ENCODE data around the gene LBX1.
A peak's percentile ranks its signal among the peaks of the same experiment; 100 is the strongest.
"Not testable (repeated sequence)": the region's sequence is repeated elsewhere in the genome, so short reads cannot be mapped to it uniquely, and the experiment has no call there.

LBX1 gene

DNA sequence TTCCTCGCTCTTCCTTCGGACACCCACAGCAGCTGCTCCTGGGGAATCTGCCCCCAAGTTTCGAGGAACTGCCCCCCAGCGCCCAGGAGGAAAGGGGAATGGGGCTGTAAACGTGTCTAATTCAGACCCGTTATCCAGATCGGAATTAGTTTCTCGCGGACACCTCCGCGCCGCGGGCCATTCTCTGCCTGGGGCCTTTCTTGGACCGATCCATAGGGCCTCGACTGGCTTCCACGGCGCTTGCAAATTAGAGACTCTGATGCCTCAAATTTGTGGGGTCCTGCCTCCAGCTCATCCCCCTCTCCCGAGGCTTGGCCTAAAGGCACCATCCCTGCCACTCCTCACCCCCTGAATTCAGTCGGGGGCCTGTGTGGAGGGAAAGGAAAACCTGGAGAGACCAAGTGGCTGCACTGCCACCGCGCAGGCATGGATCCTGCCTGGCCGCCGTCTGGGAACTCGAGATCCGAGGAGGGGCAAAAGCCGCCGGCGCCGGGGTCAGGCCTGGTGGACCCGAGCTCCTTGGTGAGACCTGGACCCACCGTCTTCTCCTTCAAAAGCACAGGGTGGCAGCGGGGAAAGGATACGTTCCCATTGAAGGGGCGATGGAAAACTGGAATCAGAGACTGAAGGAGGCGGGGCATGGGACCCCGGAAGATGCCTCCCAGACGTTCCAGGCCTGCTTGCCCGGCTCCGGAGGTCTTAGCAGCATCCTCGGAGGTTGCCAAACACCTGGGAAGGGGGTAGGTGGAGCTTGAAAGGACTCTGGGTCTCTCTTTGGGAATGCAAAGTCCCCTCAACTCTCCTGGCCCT, 13.7 kb downstream of the LBX1 start:
- peaks cover 32% of the 10 kb centered on the region for H3K4me1 Mint-ChIP-seq
- no peaks in the 10 kb centered on the region for H3K36me3 Mint-ChIP-seq (ENCODE audit: low read depth)
- peak overlapping the region; percentile 57 for H3K4me3 Mint-ChIP-seq
- ATAC-seq (no peak), DNase-seq (no peak)
- H3K27ac Mint-ChIP-seq, result no peak overlapping the region
- H3K9me3 Mint-ChIP-seq, result no peaks in the 10 kb centered on the region
- peaks cover 80% of the 10 kb centered on the region for H3K27me3 Mint-ChIP-seq

DNA sequence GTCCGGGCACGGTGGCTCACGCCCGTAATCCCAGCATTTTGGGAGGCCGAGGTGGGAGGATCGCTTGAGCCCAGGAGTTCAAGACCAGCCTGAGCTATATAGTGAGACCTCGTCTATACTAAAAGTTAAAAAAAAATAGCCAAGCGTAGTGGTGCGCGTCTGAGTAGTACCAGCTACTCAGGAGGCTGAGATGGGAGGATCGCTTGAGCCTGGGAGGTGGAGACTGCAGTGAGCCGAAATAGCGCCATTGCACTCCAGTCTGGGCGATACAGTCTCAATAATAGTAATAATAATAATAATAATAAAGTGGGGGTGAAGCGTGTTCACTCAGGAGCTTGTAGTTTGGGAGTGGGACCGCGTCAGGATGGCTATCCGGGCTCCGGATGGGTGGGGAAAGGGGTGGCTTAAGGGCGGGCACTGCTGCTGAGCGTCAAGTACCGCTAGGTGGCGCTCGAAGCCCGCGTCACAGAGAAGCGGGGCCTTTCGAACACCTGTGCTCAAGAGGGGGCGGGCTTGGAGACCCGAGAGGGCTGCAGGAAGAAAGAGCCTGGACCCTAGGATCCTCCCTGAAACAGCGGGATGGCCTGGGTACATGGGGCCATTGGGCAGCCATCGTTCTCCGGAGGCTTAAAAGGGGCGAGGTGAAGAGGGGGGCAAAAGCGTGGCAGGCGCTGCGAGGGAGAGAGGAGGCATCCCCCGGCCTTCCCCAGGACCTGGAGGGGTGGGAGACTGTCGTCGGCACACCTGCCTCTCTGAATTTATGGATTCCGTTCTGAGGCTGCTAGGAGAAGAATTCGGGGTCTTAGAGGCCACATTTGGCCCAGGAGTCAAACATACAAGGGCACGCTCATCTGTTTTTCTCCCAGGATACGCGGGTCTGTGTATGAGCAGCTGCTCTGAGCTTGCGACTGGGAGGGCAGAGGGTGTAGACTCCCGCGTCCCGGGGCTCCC, 14.5 kb downstream of the LBX1 start:
- Mint-ChIP-seq H3K4me3 (peak overlapping the region; percentile 65), H3K4me1 (peaks cover 32% of the 10 kb centered on the region), H3K27ac (no peak overlapping the region), H3K27me3 (peaks cover 74% of the 10 kb centered on the region), H3K9me3 (no peaks in the 10 kb centered on the region), H3K36me3 (ENCODE audit: low read depth) (no peaks in the 10 kb centered on the region)
- ATAC-seq (peak; percentile 77), DNase-seq (peak; percentile 84)

DNA sequence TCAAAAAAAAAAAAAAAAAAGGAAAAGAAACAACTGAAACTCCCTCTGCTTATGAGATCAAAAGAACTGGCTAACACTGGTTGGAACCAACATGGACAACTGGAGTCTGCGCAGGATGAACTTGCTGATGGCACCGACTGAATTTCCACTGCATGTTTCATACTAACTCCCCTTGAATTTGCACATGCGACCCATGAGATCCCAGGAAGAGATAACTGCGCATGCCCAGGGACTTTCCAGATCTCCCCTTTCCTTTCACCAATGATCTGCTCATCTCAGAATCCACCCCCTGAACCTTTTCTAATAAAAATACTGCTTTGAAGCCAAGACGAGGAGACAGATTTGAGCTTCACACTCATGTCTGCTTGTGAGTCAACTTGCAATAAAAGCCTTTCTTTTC, 20.7 kb downstream of the LBX1 start:
- Mint-ChIP-seq H3K4me1 (peaks cover 2% of the 10 kb centered on the region), H3K27ac (no peak overlapping the region), H3K4me3 (no peak overlapping the region), H3K9me3 (no peaks in the 10 kb centered on the region), H3K27me3 (peaks cover 45% of the 10 kb centered on the region), H3K36me3 (ENCODE audit: low read depth) (no peaks in the 10 kb centered on the region)
- ATAC-seq (no peak), DNase-seq (no peak)

DNA sequence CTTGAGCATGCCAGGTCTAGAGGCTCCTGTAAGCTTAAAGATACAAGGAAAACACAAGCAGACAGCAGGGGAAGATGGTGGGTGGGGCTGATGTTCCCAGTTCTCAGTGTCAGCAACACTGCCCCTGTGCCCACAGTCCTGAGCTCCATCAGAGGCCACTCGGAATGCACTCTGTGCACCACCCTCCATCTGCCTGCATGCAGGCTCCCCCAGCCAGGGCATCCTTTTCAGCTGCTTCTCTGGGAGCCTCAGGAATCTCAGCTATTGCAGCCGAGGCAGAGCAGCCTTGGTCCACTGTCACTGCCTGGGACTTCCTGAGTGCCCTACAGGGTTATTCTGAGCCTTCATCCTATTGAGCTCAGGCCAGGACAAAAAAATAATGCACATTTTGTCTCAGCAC, 22.2 kb downstream of the LBX1 start:
- Mint-ChIP-seq H3K27ac (no peak overlapping the region), H3K27me3 (peaks cover 46% of the 10 kb centered on the region), H3K4me1 (no peaks in the 10 kb centered on the region), H3K4me3 (no peak overlapping the region), H3K9me3 (no peaks in the 10 kb centered on the region), H3K36me3 (ENCODE audit: low read depth) (no peaks in the 10 kb centered on the region)
- DNase-seq, result no peak
- ATAC-seq, result no peak

DNA sequence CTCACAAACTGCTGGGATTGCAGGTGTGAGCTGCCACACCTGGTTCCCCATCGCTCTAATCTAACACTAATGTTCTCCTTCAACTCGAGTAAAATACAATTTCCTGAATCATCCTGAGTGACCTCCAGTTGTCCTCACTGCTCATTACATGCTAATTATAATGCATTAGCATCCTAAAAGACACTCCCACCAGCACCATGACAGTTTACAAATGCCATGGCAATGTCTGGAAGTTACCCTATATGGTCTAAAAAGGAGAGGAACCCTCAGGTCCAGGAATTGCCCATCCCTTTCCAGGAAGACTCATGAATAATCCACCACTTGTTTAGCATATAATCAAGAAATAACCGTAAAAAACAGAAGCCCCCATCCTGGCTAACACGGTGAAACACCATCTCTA, 26.6 kb downstream of the LBX1 start:
- H3K27ac Mint-ChIP-seq; H3K4me1 Mint-ChIP-seq; H3K36me3 Mint-ChIP-seq (ENCODE audit: low read depth); H3K9me3 Mint-ChIP-seq; ATAC-seq; H3K4me3 Mint-ChIP-seq; DNase-seq: not testable (repeated sequence)
- H3K27me3 Mint-ChIP-seq, result peaks cover 30% of the 10 kb centered on the region

- H3K27me3 Mint-ChIP-seq, result peaks cover 27% of the 10 kb centered on the region
- not testable (repeated sequence) for H3K36me3 Mint-ChIP-seq (ENCODE audit: low read depth); ATAC-seq; H3K27ac Mint-ChIP-seq; H3K4me3 Mint-ChIP-seq; H3K9me3 Mint-ChIP-seq; H3K4me1 Mint-ChIP-seq; DNase-seq
These were observed 30.8 kb downstream of the LBX1 start for GRCh38 chr10:101198326-101198977.

GRCh38 chr10:101195921-101196320, 33.3 kb downstream of the LBX1 start:
- no peaks in the 10 kb centered on the region for H3K9me3 Mint-ChIP-seq
- DNase-seq, result no peak

GRCh38 chr10:101189461-101190401, 39.5 kb downstream of the LBX1 start:
- H3K9me3 Mint-ChIP-seq, result no peaks in the 10 kb centered on the region
- no peak for ATAC-seq
- H3K36me3 Mint-ChIP-seq (ENCODE audit: low read depth), result no peaks in the 10 kb centered on the region

More at GRCh38 chr10:101195921-101196320, 33.3 kb downstream of the LBX1 start:
- Mint-ChIP-seq H3K4me3 (no peak overlapping the region), H3K27ac (no peak overlapping the region), H3K4me1 (no peaks in the 10 kb centered on the region), H3K27me3 (peaks cover 21% of the 10 kb centered on the region), H3K36me3 (ENCODE audit: low read depth) (no peaks in the 10 kb centered on the region)
- no peak for ATAC-seq

DNA sequence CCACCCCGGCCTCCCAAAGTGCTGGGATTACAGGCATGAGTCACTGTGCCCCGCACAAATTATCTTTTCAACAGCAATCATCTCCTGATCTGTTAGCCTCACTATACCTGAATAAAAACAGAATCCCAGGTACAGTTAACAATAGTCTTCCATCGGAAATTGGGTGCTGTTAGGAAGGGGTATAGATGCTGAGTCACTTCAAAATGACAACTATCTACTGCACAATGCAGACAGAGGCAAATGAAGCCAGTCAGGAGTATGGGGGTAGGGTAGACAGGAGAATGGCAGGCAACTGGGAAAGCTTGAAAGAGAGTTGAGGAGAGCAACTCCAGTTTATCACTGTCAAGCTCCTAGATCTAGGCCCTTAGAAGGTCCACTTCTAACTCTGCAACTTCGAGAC, 40.3 kb downstream of the LBX1 start:
- Mint-ChIP-seq H3K4me3 (no peak overlapping the region), H3K27me3 (peaks cover 4% of the 10 kb centered on the region), H3K27ac (no peak overlapping the region), H3K36me3 (ENCODE audit: low read depth) (no peaks in the 10 kb centered on the region), H3K4me1 (no peaks in the 10 kb centered on the region), H3K9me3 (no peaks in the 10 kb centered on the region)
- no peak for ATAC-seq
- no peak for DNase-seq

More at GRCh38 chr10:101189461-101190401, 39.5 kb downstream of the LBX1 start:
- Mint-ChIP-seq H3K4me3 (no peak overlapping the region), H3K27ac (no peak overlapping the region), H3K4me1 (no peaks in the 10 kb centered on the region), H3K27me3 (peaks cover 4% of the 10 kb centered on the region)
- no peak for DNase-seq

- ATAC-seq (no peak), DNase-seq (no peak)
- peaks cover 17% of the 10 kb centered on the region for H3K27me3 Mint-ChIP-seq
- H3K9me3 Mint-ChIP-seq, result no peaks in the 10 kb centered on the region
- no peaks in the 10 kb centered on the region for H3K36me3 Mint-ChIP-seq (ENCODE audit: low read depth)
- no peak overlapping the region for H3K4me3 Mint-ChIP-seq
- no peaks in the 10 kb centered on the region for H3K4me1 Mint-ChIP-seq
- H3K27ac Mint-ChIP-seq, result no peak overlapping the region
These were observed 45.6 kb downstream of the LBX1 start for GRCh38 chr10:101183458-101184183.

- H3K27me3 Mint-ChIP-seq, result peaks cover 20% of the 10 kb centered on the region
- no peaks in the 10 kb centered on the region for H3K4me1 Mint-ChIP-seq
- H3K9me3 Mint-ChIP-seq, result no peaks in the 10 kb centered on the region
- no peak for DNase-seq
- no peak for ATAC-seq
- H3K27ac Mint-ChIP-seq, result no peak overlapping the region
- H3K36me3 Mint-ChIP-seq (ENCODE audit: low read depth), result no peaks in the 10 kb centered on the region
- H3K4me3 Mint-ChIP-seq, result no peak overlapping the region
These were observed 46.3 kb downstream of the LBX1 start for GRCh38 chr10:101182936-101183335.

Measured in activated naive CD8-positive, alpha-beta T cell treated with anti-CD3 and anti-CD28 coated beads, Interleukin-2, amount 50 U/mL, for 24 hours (primary cell).